HG02798 (cell line): Measurements from ENCODE around the gene CGREF1.
A peak's percentile ranks its signal among the peaks of the same experiment; 100 is the strongest.

ENCODE experiments used
- ATAC-seq: cut with Tn5 transposase; IDR thresholded peaks from one replicate; pipeline ENCODE4 v1.9.1; 2021; ENCODE audit warnings: mild to moderate bottlenecking; ENCODE audit not compliant: unreplicated experiment, poor library complexity

Gene CGREF1

DNA sequence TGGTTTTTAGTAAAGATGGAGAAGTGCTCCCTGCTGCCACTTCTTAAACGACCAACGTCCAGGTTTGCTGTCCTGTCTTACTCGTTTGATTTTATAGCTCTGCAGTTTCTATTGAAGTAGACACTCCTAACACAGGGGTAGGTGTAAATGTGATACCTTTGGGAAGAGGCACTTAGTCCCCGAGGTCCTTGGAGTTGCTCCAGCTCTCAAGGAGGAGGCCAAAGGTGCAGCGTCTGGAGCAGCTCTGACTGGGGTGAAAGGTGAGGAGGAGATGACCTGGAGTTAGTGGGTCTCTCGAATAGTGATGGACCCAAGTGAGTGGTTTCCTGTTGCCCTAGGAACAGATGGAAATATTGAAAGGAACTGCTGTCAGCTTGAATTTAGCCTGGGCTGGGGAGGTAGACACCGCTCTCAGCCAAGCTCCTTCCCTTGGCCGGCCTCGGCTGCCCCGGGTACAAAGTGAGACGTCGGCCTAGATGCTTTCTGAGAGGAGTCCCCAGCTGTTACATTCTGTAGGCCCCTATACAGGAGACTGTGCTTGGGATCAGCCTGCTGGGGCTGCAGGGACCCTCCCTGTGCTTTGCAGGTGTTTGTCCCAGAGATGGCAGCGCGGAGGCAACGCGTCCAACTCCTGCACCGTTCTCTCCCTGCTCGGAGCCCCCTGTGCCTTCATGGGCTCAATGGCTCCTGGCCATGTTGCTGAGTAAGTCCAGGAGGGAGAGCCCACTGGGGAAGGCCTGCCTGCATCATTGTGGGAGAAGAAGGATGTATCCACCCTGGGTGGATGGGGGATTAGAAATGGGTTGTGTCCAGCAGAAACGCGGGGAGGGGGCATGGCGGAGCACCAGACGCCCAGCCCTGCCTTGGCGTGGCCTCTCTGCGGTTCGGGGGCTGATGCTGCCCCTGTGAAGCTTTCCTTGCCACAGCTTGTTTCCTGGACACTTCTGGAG is 26.9 kb downstream of the CGREF1 start:
- ATAC-seq, result no peak

DNA sequence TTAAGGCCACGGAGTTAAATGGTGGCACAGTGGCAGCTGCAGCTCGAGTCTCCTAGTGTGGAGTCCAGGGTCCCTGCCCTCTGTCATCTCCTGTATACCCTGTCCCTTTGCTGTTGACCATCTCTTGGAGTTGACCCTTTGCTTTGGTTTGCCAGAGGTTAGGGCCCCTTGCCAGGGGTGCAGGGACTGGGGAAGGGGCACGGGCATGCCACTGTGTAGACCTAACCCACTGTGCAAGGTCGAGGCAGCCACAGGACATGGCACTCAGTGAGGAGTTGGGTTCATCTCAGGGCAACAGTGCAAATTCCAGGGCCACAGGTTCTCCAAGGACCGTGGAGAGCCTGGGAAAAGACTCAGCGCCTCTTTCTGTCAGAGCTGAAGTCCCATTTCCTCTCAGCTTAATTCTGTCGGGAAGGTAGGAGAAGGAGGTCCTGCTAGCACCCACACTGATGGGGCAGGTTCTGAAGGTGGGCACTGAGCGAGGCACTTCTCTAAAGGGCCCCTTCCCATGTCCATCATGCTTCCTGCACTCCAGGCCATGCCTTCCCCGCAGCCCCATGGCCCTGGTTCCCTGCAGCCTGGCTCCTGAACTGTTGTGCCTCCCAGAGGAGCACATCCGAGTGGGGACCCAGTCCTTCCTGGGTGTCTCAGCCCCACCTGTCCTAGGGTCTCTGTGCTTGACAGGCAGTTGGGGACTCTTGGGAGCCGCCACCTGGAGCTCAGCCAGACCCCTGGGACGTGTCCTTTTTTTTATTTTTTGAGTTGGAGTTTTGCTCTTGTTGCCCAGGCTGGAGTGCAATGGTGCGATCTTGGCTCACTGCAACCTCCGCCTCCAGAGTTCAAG is 29.6 kb downstream of the CGREF1 start:
- no peak for ATAC-seq

DNA sequence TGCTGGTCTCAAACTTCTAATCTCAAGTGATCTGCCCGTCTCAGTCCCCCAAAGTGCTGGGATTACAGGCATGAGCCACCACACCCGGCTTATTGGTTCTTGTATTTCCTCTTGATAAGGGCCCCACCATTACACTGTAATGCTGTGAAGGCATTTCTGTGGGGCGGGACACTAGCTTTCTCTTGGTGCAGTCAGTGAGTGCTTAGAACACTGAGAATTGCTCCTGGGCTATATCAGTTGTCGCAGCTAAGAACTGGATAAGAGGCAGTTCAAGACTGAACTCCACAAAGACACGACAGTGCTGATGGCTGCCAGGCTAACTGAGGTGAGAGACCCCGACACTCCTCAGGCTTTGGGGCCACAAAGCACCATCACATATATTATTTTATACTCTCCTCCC is 30.3 kb downstream of the CGREF1 start:
- ATAC-seq, result no peak

DNA sequence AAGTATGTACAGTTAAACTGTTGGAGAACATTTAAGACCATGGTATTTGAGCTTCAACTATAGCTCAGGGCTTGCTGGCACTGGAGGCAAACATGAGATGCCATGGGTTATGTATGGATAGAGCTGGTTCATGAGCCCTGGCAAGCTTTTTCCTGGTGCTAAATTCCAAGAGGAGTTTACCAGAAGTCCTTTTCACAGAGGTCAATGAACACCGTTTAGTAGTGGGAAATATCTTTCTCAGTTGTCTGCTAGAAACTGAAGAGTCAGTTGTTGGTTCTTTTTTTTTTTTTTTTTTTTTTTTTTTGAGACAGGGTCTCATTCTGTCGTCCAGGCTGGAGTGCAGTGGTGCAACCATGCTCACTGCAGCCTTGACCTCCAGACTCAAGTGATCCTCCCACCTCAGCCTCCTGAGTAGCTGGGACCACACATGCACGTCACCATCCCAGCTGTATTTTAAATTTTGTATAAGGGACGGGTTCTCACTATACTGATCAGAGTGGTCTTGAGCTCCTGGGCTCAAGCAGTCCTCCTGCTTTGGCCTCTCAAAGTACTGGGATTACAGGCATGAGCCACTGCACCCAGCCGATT is 31.0 kb downstream of the CGREF1 start:
- no peak for ATAC-seq

DNA sequence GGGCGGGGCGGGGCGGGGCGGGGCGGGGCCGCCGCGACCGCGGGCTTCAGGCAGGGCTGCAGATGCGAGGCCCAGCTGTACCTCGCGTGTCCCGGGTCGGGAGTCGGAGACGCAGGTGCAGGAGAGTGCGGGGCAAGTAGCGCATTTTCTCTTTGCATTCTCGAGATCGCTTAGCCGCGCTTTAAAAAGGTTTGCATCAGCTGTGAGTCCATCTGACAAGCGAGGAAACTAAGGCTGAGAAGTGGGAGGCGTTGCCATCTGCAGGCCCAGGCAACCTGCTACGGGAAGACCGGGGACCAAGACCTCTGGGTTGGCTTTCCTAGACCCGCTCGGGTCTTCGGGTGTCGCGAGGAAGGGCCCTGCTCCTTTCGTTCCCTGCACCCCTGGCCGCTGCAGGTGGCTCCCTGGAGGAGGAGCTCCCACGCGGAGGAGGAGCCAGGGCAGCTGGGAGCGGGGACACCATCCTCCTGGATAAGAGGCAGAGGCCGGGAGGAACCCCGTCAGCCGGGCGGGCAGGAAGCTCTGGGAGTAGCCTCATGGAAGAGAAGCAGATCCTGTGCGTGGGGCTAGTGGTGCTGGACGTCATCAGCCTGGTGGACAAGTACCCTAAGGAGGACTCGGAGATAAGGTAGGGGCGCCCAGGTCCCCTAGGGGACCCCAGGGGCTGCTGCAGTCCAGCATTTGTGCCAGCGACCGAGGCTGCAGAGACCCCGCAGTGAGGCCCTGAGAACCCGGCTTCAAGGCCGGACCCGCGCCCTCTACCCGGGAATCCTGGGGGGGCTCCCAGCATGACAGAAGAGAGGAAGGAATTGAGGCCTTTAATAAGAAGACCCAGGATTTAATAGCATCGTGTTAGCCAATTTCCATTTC is 32.0 kb downstream of the CGREF1 start, which contains the start of gene KHK:
Gene KHK (plus strand): TSS at position 49 of the 870 bp plus-strand sequence. CDS start 488 bp downstream, at position 537.
- ATAC-seq, result no peak

DNA sequence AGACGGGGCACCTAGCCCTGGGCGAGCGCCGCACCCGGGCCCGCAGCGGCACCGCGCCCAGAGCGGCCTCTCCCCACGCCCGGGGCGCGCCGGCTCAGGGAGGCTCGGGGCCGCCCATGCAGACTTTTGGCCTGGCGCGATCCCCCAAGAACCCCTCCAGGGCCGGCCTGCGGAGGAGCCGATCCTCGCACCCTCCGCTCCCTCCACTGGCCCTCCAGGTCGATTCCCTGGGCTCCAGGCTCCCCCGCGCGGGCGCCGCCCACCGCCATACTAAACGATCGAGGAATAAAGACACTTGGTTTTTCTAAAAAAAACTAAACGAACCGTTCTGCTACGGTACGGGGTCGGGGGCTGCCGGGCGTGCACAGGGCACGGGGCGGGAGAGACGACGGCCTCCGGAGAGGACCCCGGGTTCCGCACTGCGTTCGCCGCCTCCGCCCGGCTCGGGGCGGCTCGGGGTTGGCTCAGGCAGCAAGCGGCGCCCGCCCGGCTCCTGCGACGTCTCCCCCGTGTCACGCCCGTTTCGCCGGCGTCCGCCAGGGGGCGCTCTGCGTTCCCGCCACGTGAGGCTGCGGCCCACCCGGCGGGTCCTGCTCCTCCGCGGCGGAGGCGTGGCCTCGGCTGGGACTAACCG is 32.7 kb downstream of the CGREF1 start:
- peak; percentile 85 for ATAC-seq

DNA sequence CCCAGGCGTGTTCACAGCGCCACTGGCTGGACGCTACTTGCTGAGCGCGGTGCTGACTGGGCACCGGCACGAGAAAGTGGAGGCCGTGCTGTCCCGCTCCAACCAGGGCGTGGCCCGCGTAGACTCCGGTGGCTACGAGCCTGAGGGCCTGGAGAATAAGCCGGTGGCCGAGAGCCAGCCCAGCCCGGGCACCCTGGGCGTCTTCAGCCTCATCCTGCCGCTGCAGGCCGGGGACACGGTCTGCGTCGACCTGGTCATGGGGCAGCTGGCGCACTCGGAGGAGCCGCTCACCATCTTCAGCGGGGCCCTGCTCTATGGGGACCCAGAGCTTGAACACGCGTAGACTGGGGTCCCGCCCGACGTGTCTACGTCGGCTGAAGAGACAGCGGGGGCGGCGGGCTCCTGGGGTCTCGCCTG is 33.2 kb downstream of the CGREF1 start:
- no peak for ATAC-seq

DNA sequence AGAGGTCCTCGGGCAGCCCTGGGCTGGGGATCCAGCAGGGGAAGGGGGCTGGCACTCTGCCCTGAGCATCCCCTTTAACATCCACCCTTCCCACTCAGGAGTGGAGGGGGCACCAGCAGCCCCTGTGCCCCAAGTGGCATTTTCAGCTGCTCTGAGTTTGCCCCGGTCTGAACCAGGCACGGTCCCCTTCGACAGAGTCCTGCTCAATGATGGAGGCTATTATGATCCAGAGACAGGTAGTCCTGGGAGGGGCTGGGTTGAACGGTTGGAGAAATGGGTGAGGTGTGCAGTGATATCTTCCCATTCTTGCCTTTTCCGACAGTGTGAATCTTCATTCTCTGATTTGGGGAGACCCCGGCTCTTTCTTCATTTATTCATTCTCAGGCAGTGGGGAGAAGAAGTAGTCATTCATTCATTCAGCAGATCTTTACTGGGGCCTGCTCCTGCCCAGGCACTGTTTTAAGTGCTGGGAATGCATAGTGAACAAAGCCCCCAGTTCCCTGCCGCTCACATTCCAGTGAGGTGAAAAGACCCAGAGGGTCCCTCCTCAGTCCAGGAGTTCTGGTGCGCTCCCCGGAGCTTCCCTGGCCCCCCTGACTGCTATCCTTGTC is 33.8 kb downstream of the CGREF1 start:
- ATAC-seq, result no peak

DNA sequence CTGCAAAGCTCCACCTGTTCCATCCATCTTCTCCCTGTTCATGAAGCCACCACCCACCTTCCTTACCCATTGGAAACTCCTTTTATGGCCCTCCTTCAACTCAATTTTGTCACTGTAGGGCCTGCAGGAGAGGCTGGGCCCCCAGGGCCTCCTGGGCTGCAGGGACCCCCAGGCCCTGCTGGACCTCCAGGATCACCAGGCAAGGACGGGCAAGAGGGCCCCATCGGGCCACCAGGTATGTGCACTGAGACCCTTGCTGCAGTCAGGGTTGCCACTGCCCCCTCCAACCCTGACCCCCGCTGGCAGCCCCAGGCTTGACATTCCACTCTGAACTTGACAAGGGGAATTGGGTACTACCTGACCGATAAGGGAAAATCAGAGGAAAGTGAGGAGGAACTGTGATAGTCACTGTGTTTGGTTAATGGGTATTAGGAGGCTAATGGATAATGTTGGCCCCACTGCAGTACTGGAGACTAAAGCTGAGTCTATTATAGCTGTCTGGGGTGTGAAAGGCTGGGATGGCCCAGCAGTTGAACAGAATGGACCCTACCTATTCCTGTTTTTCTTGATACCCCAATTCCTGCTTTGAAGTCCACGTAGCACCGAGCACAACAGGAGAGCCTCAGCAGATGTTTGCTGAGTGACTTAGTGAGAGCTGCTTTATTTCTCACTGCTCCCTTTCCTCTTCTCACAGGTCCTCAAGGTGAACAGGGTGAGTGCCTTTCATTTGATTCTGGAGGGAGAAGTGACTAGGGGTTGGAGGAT is 34.4 kb downstream of the CGREF1 start:
- no peak for ATAC-seq

DNA sequence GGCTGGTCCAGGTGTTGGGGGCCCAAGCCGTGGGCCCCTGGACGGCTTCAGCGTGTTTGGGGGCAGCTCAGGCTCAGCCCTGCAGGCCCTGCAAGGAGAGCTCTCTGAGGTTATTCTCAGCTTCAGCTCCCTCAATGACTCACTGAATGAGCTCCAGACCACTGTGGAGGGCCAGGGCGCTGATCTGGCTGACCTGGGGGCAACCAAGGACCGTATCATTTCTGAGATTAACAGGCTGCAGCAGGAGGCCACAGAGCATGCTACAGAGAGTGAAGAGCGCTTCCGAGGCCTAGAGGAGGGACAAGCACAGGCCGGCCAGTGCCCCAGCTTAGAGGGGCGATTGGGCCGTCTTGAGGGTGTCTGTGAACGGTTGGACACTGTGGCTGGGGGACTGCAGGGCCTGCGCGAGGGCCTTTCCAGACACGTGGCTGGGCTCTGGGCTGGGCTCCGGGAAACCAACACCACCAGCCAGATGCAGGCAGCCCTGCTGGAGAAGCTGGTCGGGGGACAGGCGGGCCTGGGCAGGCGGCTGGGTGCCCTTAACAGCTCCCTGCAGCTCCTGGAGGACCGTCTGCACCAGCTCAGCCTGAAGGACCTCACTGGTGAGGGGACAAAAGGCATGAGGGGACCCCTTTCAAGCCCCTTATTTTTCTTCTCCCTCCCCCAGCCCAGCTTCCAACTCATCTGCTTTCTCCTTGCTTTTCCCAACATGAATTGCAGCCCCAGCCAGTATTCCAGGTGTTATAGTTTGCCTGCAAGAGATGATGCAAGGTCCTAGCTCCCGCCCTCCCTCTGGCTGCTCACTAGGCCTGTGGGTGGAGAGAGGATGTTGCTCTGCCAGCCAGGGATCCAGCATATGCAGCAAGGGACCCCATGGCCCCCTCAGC is 35.3 kb downstream of the CGREF1 start:
- no peak for ATAC-seq

DNA sequence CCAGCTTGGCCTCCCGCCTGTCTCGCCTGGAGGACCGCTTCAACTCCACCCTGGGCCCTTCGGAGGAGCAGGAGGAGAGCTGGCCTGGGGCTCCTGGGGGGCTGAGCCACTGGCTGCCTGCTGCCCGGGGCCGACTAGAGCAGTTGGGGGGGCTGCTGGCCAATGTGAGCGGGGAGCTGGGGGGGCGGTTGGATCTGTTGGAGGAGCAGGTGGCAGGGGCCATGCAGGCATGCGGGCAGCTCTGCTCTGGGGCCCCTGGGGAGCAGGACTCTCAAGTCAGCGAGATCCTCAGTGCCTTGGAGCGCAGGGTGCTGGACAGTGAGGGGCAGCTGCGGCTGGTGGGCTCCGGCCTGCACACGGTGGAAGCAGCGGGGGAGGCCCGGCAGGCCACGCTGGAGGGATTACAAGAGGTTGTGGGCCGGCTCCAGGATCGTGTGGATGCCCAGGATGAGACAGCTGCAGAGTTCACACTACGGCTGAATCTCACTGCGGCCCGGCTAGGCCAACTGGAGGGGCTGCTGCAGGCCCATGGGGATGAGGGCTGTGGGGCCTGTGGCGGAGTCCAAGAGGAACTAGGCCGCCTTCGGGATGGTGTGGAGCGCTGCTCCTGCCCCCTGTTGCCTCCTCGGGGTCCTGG is 36.0 kb downstream of the CGREF1 start:
- no peak for ATAC-seq

DNA sequence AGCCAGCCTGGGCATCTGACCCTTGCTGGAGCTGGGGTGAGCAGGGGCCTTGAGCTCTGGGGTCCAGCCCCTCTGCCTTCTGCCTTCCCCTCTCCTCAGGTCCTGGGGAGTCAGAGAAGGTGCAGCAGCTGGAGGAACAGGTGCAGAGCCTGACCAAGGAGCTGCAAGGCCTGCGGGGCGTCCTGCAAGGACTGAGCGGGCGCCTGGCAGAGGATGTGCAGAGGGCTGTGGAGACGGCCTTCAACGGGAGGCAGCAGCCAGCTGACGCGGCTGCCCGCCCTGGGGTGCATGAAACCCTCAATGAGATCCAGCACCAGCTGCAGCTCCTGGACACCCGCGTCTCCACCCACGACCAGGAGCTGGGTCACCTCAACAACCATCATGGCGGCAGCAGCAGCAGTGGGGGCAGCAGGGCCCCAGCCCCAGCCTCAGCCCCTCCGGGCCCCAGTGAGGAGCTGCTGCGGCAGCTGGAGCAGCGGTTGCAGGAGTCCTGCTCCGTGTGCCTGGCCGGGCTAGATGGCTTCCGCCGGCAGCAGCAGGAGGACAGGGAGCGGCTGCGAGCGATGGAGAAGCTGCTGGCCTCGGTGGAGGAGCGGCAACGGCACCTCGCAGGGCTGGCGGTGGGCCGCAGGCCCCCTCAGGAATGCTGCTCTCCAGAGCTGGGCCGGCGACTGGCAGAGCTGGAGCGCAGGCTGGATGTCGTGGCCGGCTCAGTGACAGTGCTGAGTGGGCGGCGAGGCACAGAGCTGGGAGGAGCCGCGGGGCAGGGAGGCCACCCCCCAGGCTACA is 36.8 kb downstream of the CGREF1 start:
- no peak for ATAC-seq

DNA sequence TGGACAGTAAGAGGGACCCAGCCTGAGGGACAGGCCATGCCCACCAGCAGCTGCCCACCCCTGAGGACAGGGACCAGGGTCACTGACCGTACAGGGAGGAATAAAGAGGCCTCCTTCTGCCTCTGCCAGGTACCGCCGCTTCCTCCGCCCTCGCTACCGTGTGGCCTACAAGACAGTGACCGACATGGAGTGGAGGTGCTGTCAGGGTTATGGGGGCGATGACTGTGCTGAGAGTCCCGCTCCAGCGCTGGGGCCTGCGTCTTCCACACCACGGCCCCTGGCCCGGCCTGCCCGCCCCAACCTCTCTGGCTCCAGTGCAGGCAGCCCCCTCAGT is 38.4 kb downstream of the CGREF1 start:
- no peak for ATAC-seq

DNA sequence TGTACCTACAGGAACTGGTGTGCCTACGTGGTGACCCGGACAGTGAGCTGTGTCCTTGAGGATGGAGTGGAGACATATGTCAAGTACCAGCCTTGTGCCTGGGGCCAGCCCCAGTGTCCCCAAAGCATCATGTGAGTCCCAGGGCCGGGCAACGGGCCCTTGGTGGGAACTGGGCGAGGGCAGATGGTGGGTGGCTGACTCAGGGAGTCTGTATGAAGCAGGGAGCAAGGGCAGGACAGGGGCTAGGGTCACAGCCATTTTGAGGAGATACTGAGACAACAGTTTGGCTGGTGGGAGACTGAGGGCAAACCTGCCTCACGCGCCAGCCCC is 38.8 kb downstream of the CGREF1 start:
- ATAC-seq, result no peak

DNA sequence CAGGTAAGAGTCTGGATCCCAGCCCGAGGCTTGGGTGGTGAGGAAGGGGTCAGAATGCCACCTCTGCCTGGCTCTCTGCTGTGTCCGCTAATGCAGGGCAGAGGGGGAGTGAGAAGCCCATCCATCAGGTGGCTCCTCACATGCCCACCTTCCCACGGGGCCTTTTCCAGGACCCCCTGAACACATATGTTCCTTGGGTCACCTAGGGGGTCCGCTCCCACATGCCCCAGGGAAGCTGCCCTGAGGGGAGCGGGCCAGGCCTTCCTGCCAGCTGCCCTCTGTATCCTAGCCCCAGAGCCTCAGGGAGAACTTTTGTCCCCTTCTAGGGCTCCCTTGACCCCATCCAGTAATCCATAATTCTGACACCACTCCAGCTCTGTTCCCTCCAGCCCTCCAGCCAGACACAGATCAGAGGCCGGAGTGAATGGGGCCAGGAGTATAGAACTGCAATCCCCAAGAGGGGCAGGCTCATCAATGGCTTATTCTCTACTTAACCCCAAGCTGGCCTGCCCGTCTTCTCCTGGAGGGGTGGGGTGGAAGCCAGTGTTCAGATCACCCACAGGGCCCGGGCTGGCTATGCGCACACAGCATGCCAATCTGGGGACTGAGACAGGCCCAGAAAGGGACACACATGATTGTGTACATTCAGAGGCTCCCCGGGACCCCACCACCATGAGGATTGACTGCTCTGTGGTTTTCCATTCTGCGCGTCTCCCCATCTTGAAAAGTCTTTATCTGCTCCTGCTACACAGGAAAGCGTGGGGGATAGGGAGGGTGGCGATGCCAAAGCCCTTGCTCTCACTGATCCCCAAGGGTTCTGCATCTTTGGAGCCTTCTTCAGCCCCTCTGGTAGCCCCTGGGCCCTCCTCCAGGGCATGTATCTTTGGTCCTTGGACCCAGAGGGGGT is 39.4 kb downstream of the CGREF1 start:
- no peak for ATAC-seq
